Measurements from ENCODE around the gene HRK. TPM values are rescaled to one million over a fixed set of nuclear protein-coding genes. Genes with fewer than 3 reads are reported as not detected.

HRK gene
- total and polyA plus RNA-seq, 2 of the 4 experiments (the other 2 are of a cell fraction) = not detected

DNA sequence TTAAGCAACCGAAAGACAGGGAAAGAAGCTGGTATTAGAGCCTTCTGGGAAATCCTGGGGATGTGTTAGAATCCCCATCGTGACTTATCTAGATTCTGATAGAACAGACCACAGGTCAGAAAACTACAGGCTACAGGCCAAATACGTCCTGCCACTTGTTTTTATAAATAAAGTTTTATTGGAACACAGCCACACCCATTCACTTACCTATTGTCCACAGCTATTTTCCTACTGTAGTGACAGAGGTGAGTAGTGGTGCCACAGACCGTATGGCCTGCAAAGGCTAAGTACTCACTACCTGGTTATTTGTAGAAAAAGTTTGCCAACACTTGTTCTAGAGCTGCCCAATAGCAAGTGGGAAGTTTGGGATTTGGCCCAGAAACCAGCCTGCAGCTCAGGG lies 53.8 kb downstream of the HRK start:
- no peak overlapping the region for H3K4me2 ChIP-seq (ENCODE audit: low read depth, low read length)
- H3K79me1 ChIP-seq (ENCODE audit: low read depth in 1 of 2, low read length in 2 of 2) = no peaks in the 10 kb centered on the region
- H4K20me1 ChIP-seq (ENCODE audit: insufficient read depth, low read length) = no peaks in the 10 kb centered on the region
- no peak overlapping the region for H3K27ac ChIP-seq (ENCODE audit: insufficient read depth, low read length)
- H3K9me3 ChIP-seq (ENCODE audit: control insufficient read depth, insufficient read depth, low read length) = no peaks in the 10 kb centered on the region
- no peak overlapping the region for H3K23ac ChIP-seq (ENCODE audit: low read depth, low read length)
- no TSS peak for BruUV-seq (replicated peaks)
- no peak overlapping the region for H4K8ac ChIP-seq (ENCODE audit: low read depth in 2 of 2, low read length in 2 of 2)
- no peak for ATAC-seq (ENCODE audit: low read depth)
- H3K36me3 ChIP-seq (ENCODE audit: control insufficient read depth, insufficient read depth, low read length) = no peaks in the 10 kb centered on the region
- WGBS, 2 experiments (ENCODE audit: extremely low coverage in 2 of 2, insufficient read length in 1 of 2) = no CpG with 5 or more reads among the region's 4 CpGs
- in situ Hi-C loops (cut with MboI; ENCODE audit: low sequenced_read_pairs) (no loop called here), intact Hi-C loops (cut with micrococcal nuclease) (no loop called here), dilution Hi-C loops (cut with HindIII; ENCODE audit: low sequenced_read_pairs, unreplicated experiment) (no loop called here)
- no peak for DNase-seq
- H2BK15ac ChIP-seq (ENCODE audit: low read depth, low read length) = no peak overlapping the region
- no peak overlapping the region for H3K4ac ChIP-seq (ENCODE audit: low read depth, low read length)
- H2AK9ac ChIP-seq (replicated peaks; ENCODE audit: low read depth, low read length, poor library complexity) = no peak overlapping the region
- H2BK120ac ChIP-seq (ENCODE audit: low read depth, low read length) = no peak overlapping the region
- H3K14ac ChIP-seq (replicated peaks; ENCODE audit: low read depth, low read length) = no peak overlapping the region
- H3K4me3 ChIP-seq (ENCODE audit: insufficient read depth, low read depth, low read length) = no peak overlapping the region
- no peak overlapping the region for H3K9ac ChIP-seq (ENCODE audit: low read depth, low read length)
- no peaks in the 10 kb centered on the region; the same call in 1 of the 2 replicates for H3K27me3 ChIP-seq (ENCODE audit: control insufficient read depth, insufficient read depth, low read length)
- no peak overlapping the region for H3K56ac ChIP-seq (ENCODE audit: extremely low read depth, insufficient read depth, low read length)
- no peak overlapping the region for H2BK20ac ChIP-seq (ENCODE audit: low read depth, low read length)
- no peaks in the 10 kb centered on the region for H3K9me1 ChIP-seq (ENCODE audit: insufficient read depth, low read length)
- no peak overlapping the region for H3K18ac ChIP-seq (ENCODE audit: low read depth, low read length)
- H2AFZ ChIP-seq (replicated peaks; ENCODE audit: low read length, poor library complexity) = no peak overlapping the region
- H4K91ac ChIP-seq (ENCODE audit: insufficient read depth, low read depth, low read length) = no peak overlapping the region
- H3K4me1 ChIP-seq (ENCODE audit: control insufficient read depth, insufficient read depth, low read length) = no peaks in the 10 kb centered on the region
- TF ChIP-seq, protein P1, sequence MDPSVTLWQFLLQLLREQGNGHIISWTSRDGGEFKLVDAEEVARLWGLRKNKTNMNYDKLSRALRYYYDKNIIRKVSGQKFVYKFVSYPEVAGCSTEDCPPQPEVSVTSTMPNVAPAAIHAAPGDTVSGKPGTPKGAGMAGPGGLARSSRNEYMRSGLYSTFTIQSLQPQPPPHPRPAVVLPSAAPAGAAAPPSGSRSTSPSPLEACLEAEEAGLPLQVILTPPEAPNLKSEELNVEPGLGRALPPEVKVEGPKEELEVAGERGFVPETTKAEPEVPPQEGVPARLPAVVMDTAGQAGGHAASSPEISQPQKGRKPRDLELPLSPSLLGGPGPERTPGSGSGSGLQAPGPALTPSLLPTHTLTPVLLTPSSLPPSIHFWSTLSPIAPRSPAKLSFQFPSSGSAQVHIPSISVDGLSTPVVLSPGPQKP (IDR thresholded peaks at IDR 0.05; ENCODE audit: borderline replicate concordance, low read depth, low read length) = no peak
- TF ChIP-seq MAZ (IDR thresholded peaks at IDR 0.05; ENCODE audit: borderline replicate concordance, low read depth, low read length) (no peak), MXI1 (IDR thresholded peaks at IDR 0.05; ENCODE audit: borderline replicate concordance, low read depth, low read length) (no peak), MAFK (IDR thresholded peaks at IDR 0.05; ENCODE audit: low read depth, low read length) (no peak), FOS (IDR thresholded peaks at IDR 0.05; ENCODE audit: low read depth, low read length) (no peak), RAD21 (IDR thresholded peaks at IDR 0.05; ENCODE audit: low read length) (no peak), CEBPB (IDR thresholded peaks at IDR 0.05; ENCODE audit: low read depth, low read length) (no peak), RCOR1 (IDR thresholded peaks at IDR 0.05; ENCODE audit: insufficient replicate concordance, low read length) (no peak), NFE2L2 (IDR thresholded peaks at IDR 0.05; ENCODE audit: low read depth, low read length) (no peak), BHLHE40 (IDR thresholded peaks at IDR 0.05; ENCODE audit: low read depth, low read length) (no peak), POLR2A (IDR thresholded peaks at IDR 0.05; ENCODE audit: low read depth, low read length) (no peak), RFX5 (IDR thresholded peaks at IDR 0.05; ENCODE audit: low read depth, low read length) (no peak), SMC3 (IDR thresholded peaks at IDR 0.05; ENCODE audit: low read depth, low read length) (no peak), CHD1 (IDR thresholded peaks at IDR 0.05; ENCODE audit: low read depth, low read length) (no peak)
- TF ChIP-seq, protein P2, sequence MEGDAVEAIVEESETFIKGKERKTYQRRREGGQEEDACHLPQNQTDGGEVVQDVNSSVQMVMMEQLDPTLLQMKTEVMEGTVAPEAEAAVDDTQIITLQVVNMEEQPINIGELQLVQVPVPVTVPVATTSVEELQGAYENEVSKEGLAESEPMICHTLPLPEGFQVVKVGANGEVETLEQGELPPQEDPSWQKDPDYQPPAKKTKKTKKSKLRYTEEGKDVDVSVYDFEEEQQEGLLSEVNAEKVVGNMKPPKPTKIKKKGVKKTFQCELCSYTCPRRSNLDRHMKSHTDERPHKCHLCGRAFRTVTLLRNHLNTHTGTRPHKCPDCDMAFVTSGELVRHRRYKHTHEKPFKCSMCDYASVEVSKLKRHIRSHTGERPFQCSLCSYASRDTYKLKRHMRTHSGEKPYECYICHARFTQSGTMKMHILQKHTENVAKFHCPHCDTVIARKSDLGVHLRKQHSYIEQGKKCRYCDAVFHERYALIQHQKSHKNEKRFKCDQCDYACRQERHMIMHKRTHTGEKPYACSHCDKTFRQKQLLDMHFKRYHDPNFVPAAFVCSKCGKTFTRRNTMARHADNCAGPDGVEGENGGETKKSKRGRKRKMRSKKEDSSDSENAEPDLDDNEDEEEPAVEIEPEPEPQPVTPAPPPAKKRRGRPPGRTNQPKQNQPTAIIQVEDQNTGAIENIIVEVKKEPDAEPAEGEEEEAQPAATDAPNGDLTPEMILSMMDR (conservative IDR thresholded peaks at IDR 0.05; ENCODE audit: low read depth, low read length) = no peak
- TF ChIP-seq, protein P3, sequence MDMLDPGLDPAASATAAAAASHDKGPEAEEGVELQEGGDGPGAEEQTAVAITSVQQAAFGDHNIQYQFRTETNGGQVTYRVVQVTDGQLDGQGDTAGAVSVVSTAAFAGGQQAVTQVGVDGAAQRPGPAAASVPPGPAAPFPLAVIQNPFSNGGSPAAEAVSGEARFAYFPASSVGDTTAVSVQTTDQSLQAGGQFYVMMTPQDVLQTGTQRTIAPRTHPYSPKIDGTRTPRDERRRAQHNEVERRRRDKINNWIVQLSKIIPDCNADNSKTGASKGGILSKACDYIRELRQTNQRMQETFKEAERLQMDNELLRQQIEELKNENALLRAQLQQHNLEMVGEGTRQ (IDR thresholded peaks at IDR 0.05; ENCODE audit: low read depth, low read length) = no peak
- ChIA-PET POLR2A (ENCODE audit: unreplicated experiment) (no interaction called here), CTCF (no interaction called here)
- H2AK5ac ChIP-seq (ENCODE audit: low read depth, low read length) = no peak overlapping the region
- H4K5ac ChIP-seq (ENCODE audit: low read depth, low read length) = no peak overlapping the region
- H2BK5ac ChIP-seq (ENCODE audit: low read depth, low read length, poor library complexity, severe bottlenecking) = no peak overlapping the region

Measured in IMR-90 (cell line).